GM23338 (cell line): ENCODE measurements around the gene SRI. TPM values are rescaled to one million over a fixed set of nuclear protein-coding genes. Genes with fewer than 3 reads are reported as not detected.

Experiments
- ATAC-seq: fragments of 200-7000 bp; cut with Tn5 transposase; 3 replicates; pipeline ENCODE4 v1.9.1; 2020
- DNase-seq: peaks from one replicate; pipeline ENCODE4 v3.0.0-alpha.2; 2015; ENCODE audit warnings: low spot score
- H2AFZ ChIP-seq: fragments of 200-600 bp; sonication (generic); 2 replicates; pipeline ENCODE4 v1.8.0; 2016; ENCODE audit warnings: antibody characterized with exemption, mild to moderate bottlenecking, moderate library complexity
- H3F3A ChIP-seq: fragments of 200-600 bp; sonication (generic); replicated peaks from 2 replicates; pipeline ENCODE4 v1.8.0; 2017; ENCODE audit warnings: antibody characterized with exemption, mixed run types, low read depth
- H3K27ac ChIP-seq: fragments of 200-600 bp; sonication (generic); 2 replicates; pipeline ENCODE4 v1.6.1; 2016; ENCODE audit warnings: low read depth
- H3K27me3 ChIP-seq: fragments of 200-600 bp; sonication (generic); 2 replicates; pipeline ENCODE4 v1.8.0; 2016; ENCODE audit warnings: mild to moderate bottlenecking, mixed run types, moderate library complexity; ENCODE audit not compliant: insufficient read depth
- H3K36me3 ChIP-seq: fragments of 200-600 bp; sonication (generic); 2 replicates; pipeline ENCODE4 v1.8.0; 2016; ENCODE audit warnings: mild to moderate bottlenecking; ENCODE audit not compliant: insufficient read depth
- H3K4me1 ChIP-seq: fragments of 200-600 bp; sonication (generic); 2 replicates; pipeline ENCODE4 v1.8.0; 2016; ENCODE audit warnings: mild to moderate bottlenecking, moderate library complexity; ENCODE audit not compliant: insufficient read depth
- H3K4me2 ChIP-seq: fragments of 200-600 bp; sonication (generic); 2 replicates; pipeline ENCODE4 v1.7.1; 2017; ENCODE audit warnings: mixed run types
- H3K4me3 ChIP-seq: fragments of 200-600 bp; sonication (generic); 2 replicates; pipeline ENCODE4 v1.6.1; 2016; ENCODE audit warnings: mixed run types
- H3K79me2 ChIP-seq: fragments of 200-600 bp; sonication (generic); replicated peaks from 2 replicates; pipeline ENCODE4 v1.8.0; 2017; ENCODE audit warnings: mild to moderate bottlenecking; ENCODE audit not compliant: insufficient read depth
- H3K9me2 ChIP-seq: fragments of 200-600 bp; sonication (generic); 2 replicates; pipeline ENCODE4 v1.8.0; 2017; ENCODE audit not compliant: insufficient read depth
- H4K20me1 ChIP-seq: fragments of 200-600 bp; sonication (generic); replicated peaks from 2 replicates; pipeline ENCODE4 v1.8.0; 2017; ENCODE audit warnings: mild to moderate bottlenecking; ENCODE audit not compliant: insufficient read depth
- H3K27ac Mint-ChIP-seq: 2 replicates; pipeline ENCODE4 v1.8.0; 2020; ENCODE audit warnings: inconsistent platforms, mild to moderate bottlenecking, moderate library complexity, mixed read lengths
- H3K27me3 Mint-ChIP-seq: 3 replicates; pipeline ENCODE4 v1.8.0; 2022; ENCODE audit warnings: low read depth, mild to moderate bottlenecking, moderate library complexity, mixed read lengths, inconsistent platforms; ENCODE audit not compliant: insufficient read depth, poor library complexity
- H3K36me3 Mint-ChIP-seq: 3 replicates; pipeline ENCODE4 v1.8.0; 2021; ENCODE audit warnings: low read depth, mild to moderate bottlenecking, inconsistent platforms, moderate library complexity, mixed read lengths
- H3K4me1 Mint-ChIP-seq: 3 replicates; pipeline ENCODE4 v1.8.0; 2020; ENCODE audit warnings: mild to moderate bottlenecking, inconsistent platforms, mixed read lengths
- H3K4me3 Mint-ChIP-seq: 3 replicates; pipeline ENCODE4 v1.8.0; 2021; ENCODE audit warnings: moderate library complexity, mild to moderate bottlenecking, inconsistent platforms, mixed read lengths
- H3K9me3 Mint-ChIP-seq: 3 replicates; pipeline ENCODE4 v1.8.0; 2020; ENCODE audit warnings: moderate library complexity, mild to moderate bottlenecking, inconsistent platforms, mixed read lengths
- CREB1 ChIP-seq: fragments of 250-450 bp; sonication (Bioruptor Pico); IDR thresholded peaks from 2 replicates; pipeline ENCODE4 v1.5.0; 2020; ENCODE audit warnings: low read depth, mild to moderate bottlenecking, moderate library complexity
- EZH2 ChIP-seq: fragments of 200-600 bp; sonication (generic); IDR thresholded peaks from one replicate; pipeline ENCODE4 v1.8.0; 2017; ENCODE audit warnings: antibody characterized with exemption, mild to moderate bottlenecking, low read depth; ENCODE audit not compliant: unreplicated experiment
- EZH2phosphoT487 ChIP-seq: fragments of 200-600 bp; sonication (generic); IDR thresholded peaks from one replicate; pipeline ENCODE4 v1.8.1; 2018; ENCODE audit warnings: antibody characterized with exemption; ENCODE audit not compliant: unreplicated experiment
- JUNB ChIP-seq: IDR thresholded peaks from one replicate; pipeline ENCODE4 v1.6.1; 2016; ENCODE audit warnings: antibody characterized with exemption; ENCODE audit not compliant: unreplicated experiment
- NANOG ChIP-seq: IDR thresholded peaks from 2 replicates; pipeline ENCODE4 v1.6.1; 2016; ENCODE audit warnings: antibody characterized with exemption, borderline replicate concordance
- POLR2AphosphoS5 ChIP-seq: IDR thresholded peaks from 2 replicates; pipeline ENCODE4 v1.6.1; 2016; ENCODE audit warnings: antibody characterized with exemption, low read depth
- REST ChIP-seq: IDR thresholded peaks from one replicate; pipeline ENCODE4 v1.6.1; 2018; ENCODE audit warnings: antibody characterized with exemption; ENCODE audit not compliant: unreplicated experiment
- STAT1 ChIP-seq: IDR thresholded peaks from one replicate; pipeline ENCODE4 v1.6.1; 2016; ENCODE audit warnings: antibody characterized with exemption; ENCODE audit not compliant: unreplicated experiment
- ZNF114 ChIP-seq: fragments of 250-450 bp; sonication (Bioruptor Pico); IDR thresholded peaks from 2 replicates; pipeline ENCODE4 v1.5.0; 2020; ENCODE audit warnings: mild to moderate bottlenecking, moderate library complexity
- ZNF331 ChIP-seq: fragments of 250-450 bp; sonication (Bioruptor Pico); IDR thresholded peaks from 2 replicates; pipeline ENCODE4 v1.5.0; 2020; ENCODE audit warnings: low read depth, mild to moderate bottlenecking, moderate library complexity
- ZNF462 ChIP-seq: fragments of 250-450 bp; sonication (Bioruptor Pico); IDR thresholded peaks from 2 replicates; pipeline ENCODE4 v1.5.0; 2020; ENCODE audit warnings: mild to moderate bottlenecking, moderate library complexity
- polyA plus RNA-seq: library from polyadenylated mRNA; unstranded; fragments of >200 nt; fragmentation: Nextera tagmentation; extraction: Ambion mirVana; gene quantifications from 2 replicates; pipeline ENCODE4 v1.2.1, GENCODE V29; 2016
- total RNA-seq: library from RNA; depleted of rRNA; stranded (reverse); fragments of >200 nt; shearing (Covaris generic); gene quantifications from 2 replicates; pipeline ENCODE4 v1.2.3, GENCODE V29; 2014
- TF ChIP-seq, protein P1 (sequence below): IDR thresholded peaks from 2 replicates; pipeline ENCODE4 v1.6.1; 2016; ENCODE audit warnings: antibody characterized with exemption
- TF ChIP-seq, protein P2 (sequence below), 2 experiments: fragments of 200-600 bp in 1 of 2; sonication (generic) in 1 of 2; conservative IDR thresholded peaks; 2 replicates each; pipeline versions ENCODE4 v1.5.1 to v1.6.1; 2016 to 2017; ENCODE audit warnings: antibody characterized with exemption in 2 of 2, low read depth in 2 of 2, mild to moderate bottlenecking in 2 of 2, moderate library complexity in 1 of 2

Gene SRI
- total and polyA plus RNA-seq, 2 experiments from 2014 or later = 141 to 321 TPM

- Mint-ChIP-seq H3K4me1 (peaks cover 3% of the 10 kb centered on the region; the same call in 1 of the 3 replicates), H3K4me3 (no peak overlapping the region), H3K36me3 (peaks cover 4% of the 10 kb centered on the region; the same call in 1 of the 3 replicates), H3K27me3 (no peaks in the 10 kb centered on the region), H3K9me3 (no peaks in the 10 kb centered on the region), H3K27ac (no peak overlapping the region)
- no peak overlapping the region for H2AFZ ChIP-seq
- no peaks in the 10 kb centered on the region for H3K9me2 ChIP-seq
- no peaks in the 10 kb centered on the region for H3K27me3 ChIP-seq
- no peak overlapping the region for H3K4me2 ChIP-seq
- H3K4me1 ChIP-seq = no peaks in the 10 kb centered on the region
- no peak for DNase-seq
- no peak for ATAC-seq
- no peak overlapping the region for H3K4me3 ChIP-seq
- no peak overlapping the region for H3K27ac ChIP-seq
- TF ChIP-seq STAT1 (no peak), ZNF114 (no peak), JUNB (no peak), ZNF462 (CRISPR knock-in tag) (no peak), NANOG (no peak), POLR2AphosphoS5 (no peak), ZNF331 (CRISPR knock-in tag) (no peak), EZH2phosphoT487 (no peak), CREB1 (CRISPR knock-in tag) (no peak), EZH2 (no peak), REST (no peak)
- TF ChIP-seq, protein P1, sequence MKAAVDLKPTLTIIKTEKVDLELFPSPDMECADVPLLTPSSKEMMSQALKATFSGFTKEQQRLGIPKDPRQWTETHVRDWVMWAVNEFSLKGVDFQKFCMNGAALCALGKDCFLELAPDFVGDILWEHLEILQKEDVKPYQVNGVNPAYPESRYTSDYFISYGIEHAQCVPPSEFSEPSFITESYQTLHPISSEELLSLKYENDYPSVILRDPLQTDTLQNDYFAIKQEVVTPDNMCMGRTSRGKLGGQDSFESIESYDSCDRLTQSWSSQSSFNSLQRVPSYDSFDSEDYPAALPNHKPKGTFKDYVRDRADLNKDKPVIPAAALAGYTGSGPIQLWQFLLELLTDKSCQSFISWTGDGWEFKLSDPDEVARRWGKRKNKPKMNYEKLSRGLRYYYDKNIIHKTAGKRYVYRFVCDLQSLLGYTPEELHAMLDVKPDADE = no peak
- TF ChIP-seq, protein P2, sequence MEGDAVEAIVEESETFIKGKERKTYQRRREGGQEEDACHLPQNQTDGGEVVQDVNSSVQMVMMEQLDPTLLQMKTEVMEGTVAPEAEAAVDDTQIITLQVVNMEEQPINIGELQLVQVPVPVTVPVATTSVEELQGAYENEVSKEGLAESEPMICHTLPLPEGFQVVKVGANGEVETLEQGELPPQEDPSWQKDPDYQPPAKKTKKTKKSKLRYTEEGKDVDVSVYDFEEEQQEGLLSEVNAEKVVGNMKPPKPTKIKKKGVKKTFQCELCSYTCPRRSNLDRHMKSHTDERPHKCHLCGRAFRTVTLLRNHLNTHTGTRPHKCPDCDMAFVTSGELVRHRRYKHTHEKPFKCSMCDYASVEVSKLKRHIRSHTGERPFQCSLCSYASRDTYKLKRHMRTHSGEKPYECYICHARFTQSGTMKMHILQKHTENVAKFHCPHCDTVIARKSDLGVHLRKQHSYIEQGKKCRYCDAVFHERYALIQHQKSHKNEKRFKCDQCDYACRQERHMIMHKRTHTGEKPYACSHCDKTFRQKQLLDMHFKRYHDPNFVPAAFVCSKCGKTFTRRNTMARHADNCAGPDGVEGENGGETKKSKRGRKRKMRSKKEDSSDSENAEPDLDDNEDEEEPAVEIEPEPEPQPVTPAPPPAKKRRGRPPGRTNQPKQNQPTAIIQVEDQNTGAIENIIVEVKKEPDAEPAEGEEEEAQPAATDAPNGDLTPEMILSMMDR (conservative IDR thresholded peaks at IDR 0.05; ENCODE audit: low read depth in 2 of 2) = no peak
- H4K20me1 ChIP-seq = no peaks in the 10 kb centered on the region
- no peaks in the 10 kb centered on the region for H3K36me3 ChIP-seq
- no peaks in the 10 kb centered on the region for H3K79me2 ChIP-seq
- no peaks in the 10 kb centered on the region for H3F3A ChIP-seq
Observed at GRCh38 chr7:88191911-88192310, 27.9 kb downstream of the SRI start.
